ENCODE data around the gene PAPPA. TPM values are rescaled to one million over a fixed set of nuclear protein-coding genes. Genes with fewer than 3 reads are reported as not detected.

PAPPA gene
- total RNA-seq, 4 donors from 2014 or later, result 2.1 to 5.0 (median 3.7) TPM

GRCh38 chr9:116276196-116276493, 122.6 kb downstream of the PAPPA start:
- TF ChIP-seq EP300 (IDR thresholded peaks at IDR 0.05) (no peak), CTCF (IDR thresholded peaks at IDR 0.05) (no peak), POLR2A (IDR thresholded peaks at IDR 0.05; ENCODE audit: low read depth) (no peak), POLR2AphosphoS5 (IDR thresholded peaks at IDR 0.05) (no peak)
- no peaks in the 10 kb centered on the region for H3K27me3 ChIP-seq
- no peak for DNase-seq (ENCODE audit: extremely low spot score)
- H3K9me3 ChIP-seq, result no peaks in the 10 kb centered on the region
- H3K4me3 ChIP-seq, result no peak overlapping the region
- intact Hi-C loops (cut with DNase I), result no loop called here
- H3K27ac ChIP-seq (replicated peaks in 1 of 4), result no peak overlapping the region
- H3K36me3 ChIP-seq, result no peaks in the 10 kb centered on the region
- no peaks in the 10 kb centered on the region for H3K4me1 ChIP-seq

- Histone ChIP-seq H3K27ac (replicated peaks in 1 of 4) (no peak overlapping the region), H3K9me3 (no peaks in the 10 kb centered on the region), H3K27me3 (no peaks in the 10 kb centered on the region), H3K36me3 (no peaks in the 10 kb centered on the region), H3K4me1 (no peaks in the 10 kb centered on the region), H3K4me3 (no peak overlapping the region)
- no peak for TF ChIP-seq POLR2A (IDR thresholded peaks at IDR 0.05; ENCODE audit: low read depth)
- no peak for TF ChIP-seq POLR2AphosphoS5 (IDR thresholded peaks at IDR 0.05)
- TF ChIP-seq CTCF (IDR thresholded peaks at IDR 0.05), result no peak
- TF ChIP-seq EP300 (IDR thresholded peaks at IDR 0.05), result no peak
- 55% methylated on average over 10 of the region's 10 CpGs for WGBS
- DNase-seq (ENCODE audit: extremely low spot score), result no peak
- intact Hi-C loops (cut with DNase I), result no loop called here
Observed at GRCh38 chr9:116276651-116277121, 123.1 kb downstream of the PAPPA start.

- H3K4me1 ChIP-seq, result no peaks in the 10 kb centered on the region
- intact Hi-C loops (cut with DNase I), result no loop called here
Observed at GRCh38 chr9:116278326-116278725, 124.7 kb downstream of the PAPPA start.

GRCh38 chr9:116279230-116279629, 125.6 kb downstream of the PAPPA start:
- Histone ChIP-seq H3K27me3 (no peaks in the 10 kb centered on the region), H3K27ac (replicated peaks in 1 of 4) (no peak overlapping the region), H3K9me3 (no peaks in the 10 kb centered on the region), H3K4me3 (no peak overlapping the region), H3K4me1 (no peaks in the 10 kb centered on the region), H3K36me3 (no peaks in the 10 kb centered on the region)
- DNase-seq (ENCODE audit: extremely low spot score), result no peak
- WGBS, result 68% methylated on average over 10 of the region's 11 CpGs
- TF ChIP-seq POLR2AphosphoS5 (IDR thresholded peaks at IDR 0.05) (no peak), POLR2A (IDR thresholded peaks at IDR 0.05; ENCODE audit: low read depth) (no peak)
- intact Hi-C loops (cut with DNase I), result no loop called here

More at GRCh38 chr9:116278326-116278725, 124.7 kb downstream of the PAPPA start:
- no peaks in the 10 kb centered on the region for H3K9me3 ChIP-seq
- no peak overlapping the region for H3K27ac ChIP-seq (replicated peaks in 1 of 4)
- H3K27me3 ChIP-seq, result no peaks in the 10 kb centered on the region
- H3K4me3 ChIP-seq, result no peak overlapping the region
- WGBS, result 64% methylated on average over 1 of the region's 1 CpG
- no peak for DNase-seq (ENCODE audit: extremely low spot score)
- TF ChIP-seq EP300 (IDR thresholded peaks at IDR 0.05), result no peak
- TF ChIP-seq CTCF (IDR thresholded peaks at IDR 0.05), result no peak
- TF ChIP-seq POLR2AphosphoS5 (IDR thresholded peaks at IDR 0.05), result no peak
- TF ChIP-seq POLR2A (IDR thresholded peaks at IDR 0.05; ENCODE audit: low read depth), result no peak
- no peaks in the 10 kb centered on the region for H3K36me3 ChIP-seq

- no peak for DNase-seq (ENCODE audit: extremely low spot score)
- Histone ChIP-seq H3K9me3 (no peaks in the 10 kb centered on the region), H3K36me3 (no peaks in the 10 kb centered on the region), H3K27ac (replicated peaks in 1 of 4) (no peak overlapping the region), H3K4me1 (no peaks in the 10 kb centered on the region), H3K4me3 (no peak overlapping the region), H3K27me3 (no peaks in the 10 kb centered on the region)
- intact Hi-C loops (cut with DNase I), result no loop called here
- 88% methylated on average over 1 of the region's 1 CpG for WGBS
- TF ChIP-seq POLR2AphosphoS5 (IDR thresholded peaks at IDR 0.05) (no peak), EP300 (IDR thresholded peaks at IDR 0.05) (no peak), POLR2A (IDR thresholded peaks at IDR 0.05; ENCODE audit: low read depth) (no peak), CTCF (IDR thresholded peaks at IDR 0.05) (no peak)
Observed at GRCh38 chr9:116280529-116280928, 126.9 kb downstream of the PAPPA start.

Data from esophagus muscularis mucosa (tissue), 4 donors.